NCI-H1417 (cell line): ENCODE data around the gene LHFPL6.

ENCODE experiments used
- DNase-seq, 3 experiments: peaks; one replicate each; lab custom pipeline; 2025; lab: John Stamatoyannopoulos, UW

Gene LHFPL6

GRCh38 chr13:39306639-39307589, 296.1 kb downstream of the LHFPL6 start:
- peak in 2 of 3 experiments; percentile 30 to 69 for DNase-seq

- DNase-seq, result no peak
Measured at GRCh38 chr13:39302820-39303219, 300.2 kb downstream of the LHFPL6 start.

- DNase-seq, result no peak
Measured at GRCh38 chr13:39298951-39299350, 304.0 kb downstream of the LHFPL6 start.

- DNase-seq, result no peak
Measured at GRCh38 chr13:39297664-39298171, 305.3 kb downstream of the LHFPL6 start.

- no peak for DNase-seq
Measured at GRCh38 chr13:39297023-39297422, 306.0 kb downstream of the LHFPL6 start.

GRCh38 chr13:39296193-39296592, 306.8 kb downstream of the LHFPL6 start:
- DNase-seq, result no peak
